T-helper 22 cell (primary cell): ENCODE measurements around the gene DNAJA2.
"Not testable (repeated sequence)": the region's sequence is repeated elsewhere in the genome, so short reads cannot be mapped to it uniquely, and the experiment has no call there.

Source experiments
- DNase-seq: peaks from one replicate; pipeline ENCODE4 v3.0.0-alpha.2; 2020; ENCODE audit warnings: low read depth

Gene DNAJA2

DNA sequence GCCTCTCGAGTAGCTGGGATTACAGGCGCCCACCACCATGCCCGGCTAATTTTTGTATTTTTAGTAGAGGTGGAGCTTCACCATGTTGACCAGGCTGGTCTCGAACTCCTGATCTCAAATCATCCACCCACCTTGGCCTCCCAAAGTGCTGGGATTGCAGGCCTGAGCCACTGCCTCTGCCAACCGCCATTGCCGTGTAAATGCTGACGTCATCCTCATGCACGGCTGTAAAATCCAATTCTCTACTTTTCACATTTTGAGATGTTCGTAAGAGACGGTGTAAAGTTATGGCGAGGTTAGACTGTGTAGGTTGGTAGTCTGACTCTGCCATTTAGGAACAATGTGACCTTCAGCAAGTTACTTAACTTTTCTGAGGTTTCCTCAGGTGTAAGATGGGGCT is 1.7 kb upstream of the DNAJA2 start:
- DNase-seq, result no peak

DNA sequence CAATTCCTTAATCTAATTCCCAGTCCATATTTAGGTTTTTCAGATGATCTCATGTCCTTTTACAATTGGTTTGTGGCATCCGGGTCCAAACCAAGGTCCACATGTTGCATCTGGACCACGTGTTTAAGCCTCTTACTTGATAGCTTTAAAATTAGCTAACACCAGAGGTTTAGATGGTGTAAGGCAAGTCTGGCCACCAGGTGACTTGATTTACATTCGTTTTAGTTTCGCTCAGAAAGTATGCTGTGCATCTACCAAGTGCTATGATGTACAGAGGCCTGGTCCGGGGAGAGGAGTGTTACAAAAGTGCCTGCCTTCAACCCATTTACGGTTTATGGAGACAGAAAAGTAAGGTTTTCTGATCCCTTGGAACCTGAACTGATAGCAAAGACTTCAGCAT is 878 bp upstream of the DNAJA2 start:
- DNase-seq, result no peak

DNA sequence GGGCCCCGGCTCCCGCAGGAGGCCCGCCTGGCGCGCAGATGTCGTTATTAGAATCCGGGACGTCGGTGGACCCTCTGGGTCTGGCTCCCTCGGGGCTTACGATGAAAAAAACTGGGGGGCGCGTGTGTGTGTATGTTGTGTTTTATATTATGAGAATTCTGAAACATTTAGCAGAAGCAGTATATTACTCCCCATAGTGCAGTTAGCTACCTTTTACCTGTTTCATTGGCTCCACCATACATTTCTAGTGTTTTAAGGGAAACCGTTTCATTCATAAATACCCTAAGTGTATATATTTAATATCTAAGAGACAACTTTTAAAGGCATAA is 486 bp upstream of the DNAJA2 start:
- no peak for DNase-seq

DNA sequence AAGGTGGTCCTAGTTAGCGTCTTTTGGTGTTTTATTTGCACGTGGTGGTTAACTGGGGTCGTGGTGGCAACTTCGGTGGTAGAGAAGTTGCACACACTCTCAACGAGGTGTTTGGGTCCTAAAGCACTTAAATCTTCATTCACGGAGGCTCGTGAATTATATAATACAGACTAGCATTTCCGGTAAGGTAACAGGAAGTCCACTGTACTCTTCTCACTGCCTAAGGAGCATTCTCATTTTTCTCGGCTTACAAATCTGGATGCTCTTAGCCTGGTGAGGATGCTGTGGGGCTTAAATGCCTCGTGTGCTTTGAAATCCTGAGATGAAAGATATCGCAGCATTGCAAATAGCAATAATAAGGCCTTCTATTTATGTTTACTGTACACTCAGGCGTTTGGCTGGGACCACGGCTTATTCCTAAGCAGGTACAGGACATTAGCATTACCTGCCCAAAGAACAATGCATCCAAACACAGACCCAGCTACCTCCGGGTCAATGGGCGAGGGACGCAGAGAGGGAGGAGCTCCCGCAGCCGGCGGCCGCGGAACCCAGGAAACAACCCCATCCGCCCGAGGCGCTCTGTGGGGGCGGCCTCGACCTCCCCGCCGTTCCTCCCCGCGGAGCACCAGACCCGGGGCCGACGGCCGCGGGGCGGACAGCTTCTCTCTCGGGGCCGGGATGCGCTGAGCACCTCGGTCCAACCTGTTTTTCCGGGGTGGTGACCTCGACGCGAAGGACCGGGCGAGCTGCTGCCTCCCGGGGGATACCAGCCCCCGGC is 856 bp downstream of the DNAJA2 start:
- DNase-seq, result peak; percentile 13

DNA sequence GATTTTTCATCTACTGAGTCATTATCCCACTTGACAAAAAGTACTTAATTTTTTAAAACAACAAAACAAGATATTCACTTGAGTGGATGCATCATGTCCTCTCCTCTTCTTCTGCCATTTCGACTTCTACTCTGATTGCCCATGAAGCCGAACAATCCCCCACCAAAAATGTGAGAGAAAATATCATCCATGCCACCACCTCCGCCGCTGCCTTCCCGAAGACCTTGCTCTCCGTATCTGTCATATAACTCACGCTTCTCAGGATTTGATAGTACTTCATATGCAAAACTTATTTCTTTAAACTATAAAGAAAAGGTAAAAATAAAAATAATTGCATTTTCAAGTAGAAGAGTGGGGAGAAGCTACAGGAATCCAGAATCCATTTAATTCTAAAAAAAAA is 2.2 kb downstream of the DNAJA2 start:
- DNase-seq, result no peak

DNA sequence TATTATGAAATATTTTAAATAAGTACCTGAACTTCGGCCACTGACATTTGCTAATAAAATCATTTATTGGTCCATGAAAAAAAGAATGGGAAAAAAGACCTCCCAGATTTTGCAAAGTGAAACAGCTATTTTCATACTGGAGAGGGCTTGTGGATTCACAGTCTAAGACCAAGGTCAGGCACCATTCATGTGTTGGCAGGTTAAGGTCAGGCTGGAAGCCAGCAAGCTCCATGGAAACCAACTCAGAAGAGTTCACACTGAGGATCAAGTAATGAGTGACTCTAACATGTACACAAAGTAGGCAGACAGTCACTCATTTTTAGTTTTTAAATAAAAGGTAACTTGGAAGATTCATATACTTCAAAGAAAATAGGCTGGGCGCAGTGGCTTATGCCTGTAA is 3.4 kb downstream of the DNAJA2 start:
- DNase-seq, result no peak

DNA sequence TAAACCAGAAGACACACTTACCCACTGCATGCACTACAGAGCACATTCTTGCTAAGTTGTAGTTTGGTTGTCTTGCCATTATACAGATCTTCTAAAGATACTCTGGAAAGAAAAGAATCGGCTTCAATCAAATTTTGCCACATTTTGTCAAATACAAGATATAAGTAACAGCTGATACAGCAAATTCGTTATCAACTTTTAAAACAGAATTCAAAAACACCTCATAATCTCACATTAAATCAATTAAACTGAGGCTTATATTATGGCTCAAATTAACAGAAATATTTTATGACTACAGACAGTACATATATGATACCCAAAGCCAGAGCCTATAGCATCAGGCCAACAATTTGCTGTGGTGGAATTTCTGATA is 5.4 kb downstream of the DNAJA2 start:
- no peak for DNase-seq

DNA sequence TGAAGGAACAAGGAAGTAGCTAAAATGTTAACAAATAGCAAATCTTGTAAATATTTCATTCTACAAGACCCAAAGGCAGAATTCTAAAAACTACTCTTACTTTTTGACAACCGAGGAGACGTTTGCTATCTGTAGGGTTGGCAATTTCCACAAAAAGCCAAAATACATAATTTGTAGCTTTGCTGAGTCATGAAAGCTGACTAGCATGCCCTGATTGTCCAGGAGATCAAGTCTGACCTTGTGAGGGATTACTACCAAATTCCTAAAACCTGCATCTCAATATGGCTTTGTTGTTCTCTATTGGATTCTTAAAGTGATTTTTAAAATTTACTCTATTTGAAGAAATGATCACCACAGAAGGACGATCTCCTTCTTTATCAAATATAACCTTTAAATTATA is 10.8 kb downstream of the DNAJA2 start:
- DNase-seq, result no peak

DNA sequence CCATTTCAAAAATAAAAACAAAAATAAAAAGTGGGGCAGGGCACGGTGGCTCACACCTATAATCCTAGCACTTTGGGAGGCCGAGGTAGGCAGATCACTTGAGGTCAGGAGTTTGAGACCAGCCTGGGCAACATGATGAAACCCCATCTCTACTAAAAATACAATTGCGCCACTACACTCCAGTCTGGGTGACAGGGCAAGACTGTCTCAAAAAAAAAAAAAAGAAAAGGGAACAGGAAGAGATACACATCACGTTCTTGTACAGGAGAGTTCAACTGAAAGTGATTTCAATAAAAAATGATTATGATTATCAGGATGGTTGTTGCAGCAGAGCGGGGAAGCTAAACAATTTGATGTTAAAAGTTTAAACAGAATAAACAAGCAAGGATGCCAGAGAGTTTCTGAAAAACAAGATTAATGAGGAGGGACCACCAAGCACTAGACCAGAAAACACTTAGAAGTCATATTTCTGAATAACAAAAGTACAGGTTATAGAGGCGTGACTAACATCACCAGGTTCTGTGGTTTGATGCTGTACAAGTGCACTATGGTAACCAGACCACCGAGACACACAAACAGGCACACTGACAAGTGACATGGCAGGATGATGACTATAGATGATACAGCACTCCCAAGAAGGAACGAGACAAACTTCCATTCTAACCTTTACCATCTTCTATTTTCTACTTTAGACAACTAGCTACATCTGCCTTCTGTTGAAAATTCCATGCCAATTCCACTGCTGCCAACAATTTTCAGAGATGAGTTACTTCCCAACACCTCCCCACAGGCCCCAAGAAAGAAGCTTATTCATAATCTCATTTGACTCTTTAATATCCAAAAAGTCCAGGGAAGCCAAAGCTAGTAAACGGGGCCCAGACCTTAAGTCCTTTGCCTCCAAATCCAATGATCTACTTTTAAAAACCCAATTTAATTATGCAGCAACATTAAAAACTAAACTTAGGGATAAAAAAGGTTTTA is 11.8 kb downstream of the DNAJA2 start:
- DNase-seq, result no peak

DNA sequence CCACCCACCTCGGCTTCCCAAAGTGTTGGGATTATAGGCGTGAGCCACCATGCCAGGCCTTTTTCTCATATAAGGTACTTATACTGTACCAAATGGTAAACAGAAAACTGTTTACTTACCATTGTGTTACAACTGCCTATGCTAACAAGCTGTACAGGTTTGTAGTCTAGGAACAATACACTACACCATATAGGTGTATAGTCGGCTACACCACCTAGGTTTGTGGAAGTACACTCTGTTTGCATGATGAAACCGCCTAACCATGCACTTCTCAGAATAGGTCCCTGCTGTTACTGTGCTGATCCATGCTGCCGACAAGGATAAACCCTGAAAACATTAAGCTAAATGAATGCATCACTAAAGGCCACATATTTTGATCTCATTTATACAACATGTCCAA is 18.9 kb downstream of the DNAJA2 start:
- no peak for DNase-seq

DNA sequence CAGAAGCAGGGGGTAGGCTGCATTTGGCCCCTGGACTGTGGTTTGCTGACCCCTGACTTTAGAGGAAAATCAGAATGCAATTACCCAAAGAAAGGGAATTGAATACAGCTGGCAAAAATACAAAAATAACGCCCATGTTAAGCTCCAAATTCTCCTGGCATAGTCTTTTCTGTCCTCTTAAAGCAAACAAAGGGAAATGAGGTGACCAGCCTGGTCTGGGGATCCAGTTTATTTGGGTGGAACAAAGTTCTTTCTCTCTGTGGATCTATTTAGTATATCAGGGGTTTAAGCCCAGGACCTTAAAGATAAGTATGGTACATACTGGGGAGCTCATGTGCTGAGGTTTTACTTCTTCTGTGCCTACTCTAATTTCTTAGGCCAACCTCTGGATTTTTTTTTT is 23.5 kb downstream of the DNAJA2 start:
- no peak for DNase-seq

DNA sequence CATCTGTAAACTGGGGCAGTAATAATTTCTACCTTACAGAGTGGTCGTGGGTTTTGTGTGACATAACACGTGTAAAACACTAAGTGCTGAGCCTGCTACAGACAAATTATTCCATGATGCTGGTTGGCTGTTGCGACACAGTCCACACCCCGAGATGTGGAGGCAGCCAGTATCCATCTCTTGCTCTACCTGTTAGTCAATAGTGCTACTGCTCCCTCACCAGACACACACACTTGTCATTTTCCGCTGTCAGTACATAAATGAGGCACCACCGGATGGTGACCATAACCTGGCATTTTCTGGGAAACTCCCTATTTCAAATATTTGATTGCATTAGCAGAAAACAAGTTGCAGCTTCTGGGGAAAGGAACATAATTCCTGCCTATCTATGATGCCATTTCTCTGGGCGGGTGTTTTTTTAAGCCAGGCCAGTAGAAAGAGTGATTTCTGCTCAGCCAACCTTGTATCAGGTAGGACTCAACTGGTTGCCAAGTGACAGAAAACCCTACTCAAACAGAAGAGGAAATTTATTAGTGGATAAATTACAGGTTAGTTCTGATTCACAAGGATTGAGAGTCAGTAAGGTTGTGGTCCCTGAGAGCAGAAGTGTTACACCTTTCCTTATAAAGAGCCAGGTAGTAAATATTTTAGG is 24.1 kb downstream of the DNAJA2 start:
- DNase-seq, result no peak

DNA sequence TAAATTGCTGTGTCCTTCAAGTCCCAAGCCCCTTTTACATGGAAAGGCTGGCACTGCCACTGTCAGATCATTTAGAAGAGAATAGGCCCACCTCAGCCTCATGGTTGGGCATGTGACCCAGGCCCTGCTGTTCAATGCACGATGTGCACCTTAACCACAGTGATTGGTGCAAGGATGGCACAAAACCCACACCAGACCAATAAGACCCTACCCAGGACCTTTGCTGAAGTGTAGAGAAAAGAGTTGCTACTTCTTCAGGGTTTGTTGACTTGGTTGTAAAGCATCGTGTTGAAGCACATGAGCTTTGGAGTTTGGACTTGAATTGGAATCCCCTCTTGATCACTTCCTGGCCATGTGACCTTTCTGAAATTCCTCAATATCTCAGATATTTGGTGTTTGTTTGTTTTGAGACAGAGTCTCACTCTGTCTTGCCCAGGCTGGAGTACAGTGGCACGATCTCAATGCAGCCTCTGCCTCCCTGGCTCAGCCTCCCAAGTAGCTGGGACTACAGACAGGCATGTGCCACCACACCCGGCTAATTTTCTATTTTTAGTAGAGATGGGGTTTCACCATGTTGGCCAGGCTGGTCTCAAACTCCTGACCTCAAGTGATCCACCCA is 24.8 kb downstream of the DNAJA2 start:
- DNase-seq, result no peak

DNA sequence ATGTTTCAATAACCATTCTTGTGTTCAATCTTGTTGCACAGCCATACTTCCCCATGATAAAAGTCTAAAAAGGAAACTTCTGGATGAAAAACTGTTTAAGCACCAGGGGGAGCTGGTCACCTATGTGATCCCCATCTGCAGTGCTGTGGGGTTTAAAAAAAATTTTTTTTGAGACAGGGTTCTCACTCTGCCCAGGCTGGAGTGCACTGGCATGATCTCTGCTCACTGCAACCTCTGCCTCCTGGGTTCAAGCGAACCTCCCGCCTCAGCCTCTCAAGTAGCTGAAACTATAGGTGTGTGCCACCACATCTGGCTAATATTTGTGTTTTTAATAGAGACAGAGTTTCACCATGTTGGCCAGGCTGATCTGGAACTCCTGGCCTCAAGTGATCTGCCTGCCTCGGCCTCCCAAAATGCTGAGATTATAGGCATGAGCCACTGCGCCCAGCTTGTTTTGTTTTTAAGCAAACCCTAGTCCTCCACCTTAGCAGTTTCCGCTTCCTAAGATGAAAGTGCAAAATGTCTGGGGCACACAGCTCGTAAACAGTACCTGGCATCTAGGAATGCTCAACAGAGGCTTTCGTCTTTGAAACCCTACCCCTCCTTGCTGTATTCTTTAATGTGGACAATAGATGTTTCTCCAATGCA is 25.4 kb downstream of the DNAJA2 start:
- no peak for DNase-seq

DNA sequence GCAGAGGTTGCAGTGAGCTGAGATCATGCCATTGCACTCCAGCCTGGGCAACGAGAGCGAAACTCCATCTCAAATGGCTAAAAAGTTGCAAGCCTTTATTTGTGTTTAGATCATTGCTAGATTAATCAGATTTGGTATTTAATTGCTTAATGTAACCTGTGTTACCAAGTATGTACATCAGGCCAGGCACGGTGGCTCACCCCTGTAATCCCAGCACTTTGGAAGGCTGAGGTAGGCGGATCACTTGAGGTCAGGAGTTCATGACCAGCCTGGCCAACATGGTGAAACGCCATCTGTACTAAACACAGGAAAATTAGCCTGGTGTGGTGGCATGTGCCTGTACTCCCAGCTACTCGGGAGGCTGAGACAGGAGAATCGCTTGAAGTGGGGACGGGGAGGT is 28.8 kb downstream of the DNAJA2 start:
- not testable (repeated sequence) for DNase-seq

DNA sequence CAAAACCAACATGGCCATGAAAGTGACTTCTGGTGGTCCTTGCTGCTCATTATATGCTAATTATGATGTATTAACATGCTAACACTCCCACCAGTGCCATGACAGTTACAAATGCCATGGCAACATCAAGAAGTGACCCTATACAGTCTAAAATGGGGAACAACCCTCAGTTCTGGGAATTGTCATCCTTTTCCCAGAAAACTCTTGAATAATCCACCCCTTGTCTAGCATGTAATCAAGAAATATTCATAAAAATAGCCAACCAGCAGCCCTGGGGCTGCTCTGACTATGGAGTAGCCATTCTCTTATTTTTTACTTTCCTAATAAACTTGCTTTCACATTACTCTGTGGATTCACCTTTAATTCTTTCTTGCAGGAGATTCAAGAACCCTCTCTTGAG is 35.9 kb downstream of the DNAJA2 start:
- DNase-seq, result no peak

DNA sequence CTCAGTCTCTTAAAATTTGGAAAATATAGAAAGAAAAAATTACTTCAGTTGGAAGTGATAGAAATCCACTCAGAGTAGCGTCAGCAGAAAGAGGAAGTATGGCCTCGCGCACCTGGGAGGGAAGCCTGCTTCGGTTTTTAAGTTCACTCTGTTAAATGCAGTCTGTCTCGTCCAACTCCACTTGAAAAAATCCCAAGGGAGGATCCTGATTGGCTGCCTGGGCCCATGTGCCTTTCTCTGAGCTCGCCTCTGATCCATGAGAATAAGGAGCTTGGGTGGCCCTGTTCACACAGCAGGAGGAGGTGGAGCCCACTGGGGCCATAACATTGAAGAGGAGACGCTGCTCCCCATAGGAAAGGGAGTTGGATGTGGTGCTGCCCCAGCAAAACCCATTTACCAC is 40.7 kb downstream of the DNAJA2 start:
- DNase-seq, result no peak

DNA sequence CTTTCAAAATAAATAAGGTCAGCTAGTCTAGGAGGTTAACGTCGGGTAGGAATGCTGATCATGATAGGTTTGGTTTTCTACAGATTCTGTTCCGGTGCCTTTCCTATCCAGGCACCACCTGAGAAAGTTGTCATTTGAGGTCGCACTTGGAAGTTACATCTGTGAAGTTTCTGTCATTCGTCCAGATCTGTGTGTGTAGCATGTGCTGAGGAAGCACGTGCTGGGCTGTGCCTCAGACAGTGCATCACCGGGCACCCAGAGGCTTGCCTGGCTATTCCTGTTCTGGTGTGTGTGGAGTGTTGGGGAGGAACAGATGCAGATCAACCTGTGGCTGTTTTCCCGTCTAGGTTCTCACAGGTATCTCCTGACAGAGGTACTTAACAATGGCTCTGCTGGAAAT is 42.6 kb downstream of the DNAJA2 start:
- no peak for DNase-seq

DNA sequence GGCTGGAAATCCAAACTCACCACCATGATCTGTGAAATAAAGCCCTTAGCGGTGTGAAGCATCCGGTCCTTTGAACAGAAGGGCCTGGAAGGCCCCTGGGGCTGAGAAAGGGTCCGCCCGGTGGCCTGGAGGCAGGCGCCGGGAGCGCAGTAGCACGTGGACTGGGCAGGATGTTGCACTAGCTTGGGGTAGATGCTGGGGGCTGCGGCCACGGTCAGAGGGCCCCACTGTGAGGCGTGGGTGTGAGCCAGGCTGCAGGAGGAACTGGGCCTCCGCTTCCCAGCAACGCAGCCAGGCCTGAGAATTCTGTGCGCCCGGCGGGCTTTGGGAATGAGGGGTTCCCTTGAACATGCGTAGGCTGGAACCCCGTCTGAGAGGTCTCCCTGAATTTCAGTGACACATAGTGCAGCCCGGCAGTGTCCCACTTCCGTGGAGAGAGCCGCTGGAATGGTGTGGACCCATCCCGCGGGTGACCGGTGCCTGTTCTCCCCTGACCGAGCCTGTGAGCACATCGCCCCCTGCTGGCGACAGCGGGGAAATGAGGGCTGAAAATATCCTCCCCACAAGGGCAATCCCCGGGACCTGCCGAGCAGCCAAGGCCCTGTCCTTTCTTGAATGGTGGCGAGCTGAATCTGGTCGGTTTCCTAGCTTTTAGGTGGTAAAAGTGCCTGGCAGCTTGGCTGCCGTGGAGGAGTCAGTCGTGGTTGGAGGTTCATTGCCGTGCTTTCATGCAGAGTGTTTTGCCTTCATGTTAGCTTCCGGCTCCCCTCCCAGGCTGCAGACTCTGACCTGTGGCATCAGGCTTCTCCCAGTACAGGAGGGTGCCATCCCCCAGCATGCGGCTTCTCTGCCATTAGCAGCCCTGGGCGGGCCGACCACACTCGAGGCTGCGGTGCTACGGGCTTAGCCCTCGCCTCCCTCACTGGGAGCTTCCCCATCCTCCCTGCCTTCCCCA is 43.8 kb downstream of the DNAJA2 start:
- DNase-seq, result no peak

DNA sequence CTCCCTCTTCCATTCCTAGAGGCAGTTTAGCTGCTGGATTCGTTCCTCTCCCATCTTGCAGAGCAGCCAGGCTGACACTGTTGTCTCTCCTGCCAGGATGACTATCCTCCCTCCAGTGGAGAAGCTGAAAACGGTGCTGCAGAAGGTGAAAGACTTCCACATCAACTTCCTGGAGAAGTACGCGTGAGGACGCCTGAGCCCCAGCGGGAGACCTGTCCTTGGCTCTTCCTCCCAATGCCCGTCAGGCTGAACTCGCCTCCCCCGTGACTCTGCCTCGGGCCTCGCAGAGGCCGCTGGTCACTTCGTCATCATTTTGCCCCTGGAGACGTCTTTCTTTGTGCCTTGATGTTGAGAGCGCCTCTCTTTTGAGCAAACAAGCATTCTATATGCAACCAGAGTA is 44.7 kb downstream of the DNAJA2 start:
- DNase-seq, result no peak

DNA sequence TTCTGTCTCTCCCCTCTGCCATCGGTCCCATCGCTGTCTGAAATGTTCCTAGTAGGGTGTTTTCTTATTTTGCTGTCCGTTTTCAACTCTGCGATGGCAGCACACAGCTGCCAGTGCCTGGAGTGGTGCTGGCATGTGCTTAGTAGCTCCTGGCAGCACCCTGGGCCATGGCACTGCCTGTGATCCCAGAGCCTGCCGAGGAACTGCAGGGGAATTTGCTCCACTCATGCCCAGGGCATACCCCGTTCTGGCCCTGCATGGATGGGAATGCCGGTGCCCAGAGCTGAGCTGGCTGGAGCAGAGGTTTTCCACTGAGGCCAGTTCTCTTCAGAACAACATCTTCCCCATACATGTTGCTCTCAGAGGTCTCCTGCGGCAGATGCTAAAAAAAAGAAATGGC is 46.2 kb downstream of the DNAJA2 start:
- no peak for DNase-seq
